WTC11 (cell line): ENCODE data around the gene SPRED1. TPM values are rescaled to one million over a fixed set of nuclear protein-coding genes. Genes with fewer than 3 reads are reported as not detected.

Experiments
- ATAC-seq: fragments of 200-7000 bp; cut with Tn5 transposase; 2 replicates; pipeline ENCODE4 v1.10.0; 2021; ENCODE audit warnings: mild to moderate bottlenecking, moderate library complexity
- CTCF ChIA-PET: fragments of 300-600 bp; sonication (Branson Sonifier 250); formaldehyde crosslinking; loops from one replicate; lab custom pipeline; 2021; ENCODE audit warnings: antibody characterized with exemption; lab: Charles Lee
- POLR2A ChIA-PET: fragments of 350-600 bp; sonication (Branson Sonifier 250); formaldehyde crosslinking; loops from one replicate; lab custom pipeline; 2021; ENCODE audit warnings: antibody characterized with exemption; lab: Charles Lee
- DNase-seq: peaks from one replicate; pipeline ENCODE4 v3.0.0; 2021; ENCODE audit warnings: low spot score
- H3K27ac Mint-ChIP-seq: 2 replicates; pipeline ENCODE4 v1.8.0; 2021; ENCODE audit warnings: mixed read lengths
- H3K27me3 Mint-ChIP-seq: 2 replicates; pipeline ENCODE4 v1.8.0; 2021; ENCODE audit warnings: low read depth, mild to moderate bottlenecking, moderate library complexity, mixed read lengths
- H3K36me3 Mint-ChIP-seq: 2 replicates; pipeline ENCODE4 v1.8.0; 2021; ENCODE audit warnings: mixed read lengths
- H3K4me1 Mint-ChIP-seq: 2 replicates; pipeline ENCODE4 v1.8.0; 2022; ENCODE audit warnings: mixed read lengths
- H3K4me3 Mint-ChIP-seq: 2 replicates; pipeline ENCODE4 v1.8.0; 2021; ENCODE audit warnings: mild to moderate bottlenecking, moderate library complexity, mixed read lengths
- H3K9me3 Mint-ChIP-seq: 2 replicates; pipeline ENCODE4 v1.8.0; 2021; ENCODE audit warnings: mixed read lengths
- ARID4B ChIP-seq: sonication (generic); formaldehyde crosslinking; IDR thresholded peaks from 2 replicates; pipeline ENCODE4 v1.8.0; 2023; ENCODE audit warnings: missing genetic modification reagents, mild to moderate bottlenecking, borderline replicate concordance
- CREM ChIP-seq: sonication (generic); formaldehyde crosslinking; IDR thresholded peaks from 2 replicates; pipeline ENCODE4 v1.8.1; 2022; ENCODE audit warnings: mild to moderate bottlenecking, missing genetic modification reagents, moderate library complexity
- ETV6 ChIP-seq: sonication (generic); formaldehyde crosslinking; IDR thresholded peaks from 2 replicates; pipeline ENCODE4 v1.8.1; 2022; ENCODE audit warnings: mild to moderate bottlenecking, missing genetic modification reagents
- FOXP1 ChIP-seq: sonication (generic); formaldehyde crosslinking; IDR thresholded peaks from 2 replicates; pipeline ENCODE4 v1.8.0; 2022; ENCODE audit warnings: missing genetic modification reagents, mild to moderate bottlenecking, moderate library complexity, borderline replicate concordance
- IRF2 ChIP-seq: sonication (generic); formaldehyde crosslinking; IDR thresholded peaks from 2 replicates; pipeline ENCODE4 v1.8.0; 2022; ENCODE audit warnings: low read depth, missing genetic modification reagents, borderline replicate concordance
- JUN ChIP-seq: sonication (generic); formaldehyde crosslinking; IDR thresholded peaks from 2 replicates; pipeline ENCODE4 v1.8.0; 2023; ENCODE audit warnings: mild to moderate bottlenecking, missing genetic modification reagents
- NFE2L1 ChIP-seq: sonication (generic); formaldehyde crosslinking; IDR thresholded peaks from 2 replicates; pipeline ENCODE4 v1.8.1; 2023; ENCODE audit warnings: missing genetic modification reagents
- NR1H2 ChIP-seq: sonication (generic); formaldehyde crosslinking; IDR thresholded peaks from 2 replicates; pipeline ENCODE4 v1.9.0; 2021; ENCODE audit warnings: mild to moderate bottlenecking, moderate library complexity, missing genetic modification reagents
- OVOL2 ChIP-seq: fragments of 250-450 bp; sonication (Bioruptor Pico); IDR thresholded peaks from 2 replicates; pipeline ENCODE4 v1.9.0; 2021; ENCODE audit warnings: mild to moderate bottlenecking, borderline replicate concordance
- TCF7 ChIP-seq: sonication (generic); formaldehyde crosslinking; IDR thresholded peaks from 2 replicates; pipeline ENCODE4 v1.8.0; 2022; ENCODE audit warnings: mild to moderate bottlenecking, low read depth, missing genetic modification reagents, moderate library complexity
- TEAD4 ChIP-seq: sonication (generic); formaldehyde crosslinking; IDR thresholded peaks from 2 replicates; pipeline ENCODE4 v1.8.0; 2022; ENCODE audit warnings: mild to moderate bottlenecking, missing genetic modification reagents
- ZNF121 ChIP-seq: sonication (generic); formaldehyde crosslinking; IDR thresholded peaks from 2 replicates; pipeline ENCODE4 v1.8.0; 2023; ENCODE audit warnings: missing genetic modification reagents
- ZNF232 ChIP-seq: sonication (generic); formaldehyde crosslinking; IDR thresholded peaks from 2 replicates; pipeline ENCODE4 v1.8.0; 2022; ENCODE audit warnings: mild to moderate bottlenecking, missing genetic modification reagents
- ZNF263 ChIP-seq: sonication (generic); formaldehyde crosslinking; IDR thresholded peaks from 2 replicates; pipeline ENCODE4 v1.8.1; 2022; ENCODE audit warnings: low read depth, mild to moderate bottlenecking, moderate library complexity, missing genetic modification reagents
- ZNF281 ChIP-seq: sonication (generic); formaldehyde crosslinking; IDR thresholded peaks from 2 replicates; pipeline ENCODE4 v1.8.0; 2023; ENCODE audit warnings: mild to moderate bottlenecking, missing genetic modification reagents
- ZNF396 ChIP-seq: fragments of 250-450 bp; sonication (Bioruptor Pico); IDR thresholded peaks from 2 replicates; pipeline ENCODE4 v1.8.0; 2021; ENCODE audit warnings: mild to moderate bottlenecking, moderate library complexity, borderline replicate concordance
- total RNA-seq: library from RNA; stranded (reverse); gene quantifications from 3 replicates; pipeline ENCODE4 v1.2.3, GENCODE V29; 2021
- TF ChIP-seq, protein P1 (sequence below): sonication (generic); formaldehyde crosslinking; IDR thresholded peaks from 2 replicates; pipeline ENCODE4 v1.8.1; 2023; ENCODE audit warnings: mild to moderate bottlenecking, missing genetic modification reagents, moderate library complexity
- TF ChIP-seq, protein P2 (sequence below): sonication (generic); formaldehyde crosslinking; IDR thresholded peaks from 2 replicates; pipeline ENCODE4 v1.8.1; 2022; ENCODE audit warnings: mild to moderate bottlenecking, missing genetic modification reagents, moderate library complexity, borderline replicate concordance
- TF ChIP-seq, protein P3 (sequence below): fragments of 250-450 bp; sonication (Bioruptor Pico); IDR thresholded peaks from 2 replicates; pipeline ENCODE4 v1.8.0; 2021; ENCODE audit warnings: mild to moderate bottlenecking
- TF ChIP-seq, protein P4 (sequence below): sonication (generic); formaldehyde crosslinking; IDR thresholded peaks from 2 replicates; pipeline ENCODE4 v1.8.1; 2023; ENCODE audit warnings: mild to moderate bottlenecking, moderate library complexity, missing genetic modification reagents

SPRED1 gene
- total RNA-seq, 1 experiment from 2014 or later = 35.9 TPM

DNA sequence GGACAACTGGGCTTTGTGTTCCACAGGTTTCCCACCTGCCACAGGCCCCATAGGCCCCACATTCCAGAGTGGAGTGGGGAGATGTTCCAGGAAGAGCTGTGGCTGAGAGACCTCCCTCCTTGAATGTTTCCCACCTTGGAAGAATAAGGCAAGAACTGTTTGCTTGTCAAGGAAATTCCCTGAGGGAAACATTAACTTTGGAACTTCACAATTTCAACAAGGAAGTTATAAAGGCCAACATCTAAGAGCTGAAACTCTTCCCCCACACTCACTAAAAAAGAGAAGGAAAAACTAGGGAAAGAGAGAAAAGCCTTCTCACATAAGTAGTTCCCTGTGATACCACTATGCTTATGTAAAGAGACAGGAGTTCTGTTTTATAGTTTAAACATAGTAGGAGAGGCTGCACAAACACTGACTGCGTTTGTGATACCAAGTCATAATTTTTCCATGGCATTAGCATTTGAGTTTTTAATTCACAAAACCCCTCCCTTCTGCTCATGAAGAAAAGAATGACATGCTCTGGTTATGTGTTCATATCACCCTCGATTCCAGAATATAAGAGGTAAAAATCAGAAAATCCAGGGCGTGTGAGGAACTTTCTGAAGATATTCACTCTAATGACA is 39.8 kb upstream of the SPRED1 start:
- peaks cover 19% of the 10 kb centered on the region for H3K4me1 Mint-ChIP-seq
- no peak for ATAC-seq
- CTCF ChIA-PET = interaction anchor here (0.6 kb wide), 1 partner anchor 337 kb away, joined by 4 read pairs; no protein-coding TSS in a partner anchor
- H3K27ac Mint-ChIP-seq = no peak overlapping the region
- no peak for TF ChIP-seq CREM (CRISPR knock-in tag)
- TF ChIP-seq, all 79 proteins: peak for 0
- no peak overlapping the region for H3K4me3 Mint-ChIP-seq
- no peaks in the 10 kb centered on the region for H3K36me3 Mint-ChIP-seq
- H3K9me3 Mint-ChIP-seq = no peaks in the 10 kb centered on the region
- POLR2A ChIA-PET = no interaction called here
- H3K27me3 Mint-ChIP-seq = no peaks in the 10 kb centered on the region; the same call in 1 of the 2 replicates
- no peak for DNase-seq

GRCh38 chr15:38213356-38213755 is 39.3 kb upstream of the SPRED1 start:
- ATAC-seq = no peak
- peaks cover 24% of the 10 kb centered on the region for H3K4me1 Mint-ChIP-seq
- H3K27me3 Mint-ChIP-seq = no peaks in the 10 kb centered on the region; the same call in 1 of the 2 replicates
- CTCF ChIA-PET = no interaction called here
- no peaks in the 10 kb centered on the region for H3K36me3 Mint-ChIP-seq
- H3K9me3 Mint-ChIP-seq = no peaks in the 10 kb centered on the region
- no peak overlapping the region for H3K4me3 Mint-ChIP-seq
- H3K27ac Mint-ChIP-seq = no peak overlapping the region
- no peak for TF ChIP-seq NR1H2 (CRISPR knock-in tag)
- TF ChIP-seq FOXP1 = no peak
- TF ChIP-seq TCF7 = no peak
- TF ChIP-seq NFE2L1 = no peak
- TF ChIP-seq TEAD4 (CRISPR knock-in tag) = no peak
- POLR2A ChIA-PET = no interaction called here
- no peak for DNase-seq

GRCh38 chr15:38215707-38216106 is 36.9 kb upstream of the SPRED1 start:
- no peak overlapping the region for H3K27ac Mint-ChIP-seq
- H3K27me3 Mint-ChIP-seq = no peaks in the 10 kb centered on the region; the same call in none of the 2 replicates
- no peak for ATAC-seq
- CTCF ChIA-PET = interaction anchor here (1.0 kb wide), 1 partner anchor 139 kb away, joined by 3 read pairs; no protein-coding TSS in a partner anchor
- H3K4me1 Mint-ChIP-seq = peaks cover 29% of the 10 kb centered on the region
- POLR2A ChIA-PET = no interaction called here
- no peak for DNase-seq
- no peaks in the 10 kb centered on the region for H3K9me3 Mint-ChIP-seq
- no peak overlapping the region for H3K4me3 Mint-ChIP-seq
- no peaks in the 10 kb centered on the region for H3K36me3 Mint-ChIP-seq
- TF ChIP-seq, protein P1, sequence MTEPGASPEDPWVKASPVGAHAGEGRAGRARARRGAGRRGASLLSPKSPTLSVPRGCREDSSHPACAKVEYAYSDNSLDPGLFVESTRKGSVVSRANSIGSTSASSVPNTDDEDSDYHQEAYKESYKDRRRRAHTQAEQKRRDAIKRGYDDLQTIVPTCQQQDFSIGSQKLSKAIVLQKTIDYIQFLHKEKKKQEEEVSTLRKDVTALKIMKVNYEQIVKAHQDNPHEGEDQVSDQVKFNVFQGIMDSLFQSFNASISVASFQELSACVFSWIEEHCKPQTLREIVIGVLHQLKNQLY (CRISPR knock-in tag) = no peak
- TF ChIP-seq, protein P2, sequence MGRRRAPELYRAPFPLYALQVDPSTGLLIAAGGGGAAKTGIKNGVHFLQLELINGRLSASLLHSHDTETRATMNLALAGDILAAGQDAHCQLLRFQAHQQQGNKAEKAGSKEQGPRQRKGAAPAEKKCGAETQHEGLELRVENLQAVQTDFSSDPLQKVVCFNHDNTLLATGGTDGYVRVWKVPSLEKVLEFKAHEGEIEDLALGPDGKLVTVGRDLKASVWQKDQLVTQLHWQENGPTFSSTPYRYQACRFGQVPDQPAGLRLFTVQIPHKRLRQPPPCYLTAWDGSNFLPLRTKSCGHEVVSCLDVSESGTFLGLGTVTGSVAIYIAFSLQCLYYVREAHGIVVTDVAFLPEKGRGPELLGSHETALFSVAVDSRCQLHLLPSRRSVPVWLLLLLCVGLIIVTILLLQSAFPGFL (CRISPR knock-in tag) = no peak
- TF ChIP-seq NFE2L1 = no peak
- no peak for TF ChIP-seq ZNF263 (CRISPR knock-in tag)
- TF ChIP-seq, protein P3, sequence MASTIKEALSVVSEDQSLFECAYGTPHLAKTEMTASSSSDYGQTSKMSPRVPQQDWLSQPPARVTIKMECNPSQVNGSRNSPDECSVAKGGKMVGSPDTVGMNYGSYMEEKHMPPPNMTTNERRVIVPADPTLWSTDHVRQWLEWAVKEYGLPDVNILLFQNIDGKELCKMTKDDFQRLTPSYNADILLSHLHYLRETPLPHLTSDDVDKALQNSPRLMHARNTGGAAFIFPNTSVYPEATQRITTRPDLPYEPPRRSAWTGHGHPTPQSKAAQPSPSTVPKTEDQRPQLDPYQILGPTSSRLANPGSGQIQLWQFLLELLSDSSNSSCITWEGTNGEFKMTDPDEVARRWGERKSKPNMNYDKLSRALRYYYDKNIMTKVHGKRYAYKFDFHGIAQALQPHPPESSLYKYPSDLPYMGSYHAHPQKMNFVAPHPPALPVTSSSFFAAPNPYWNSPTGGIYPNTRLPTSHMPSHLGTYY = no peak
- no peak for TF ChIP-seq ZNF232 (CRISPR knock-in tag)
- TF ChIP-seq ZNF121 (CRISPR knock-in tag) = no peak
- TF ChIP-seq, protein P4, sequence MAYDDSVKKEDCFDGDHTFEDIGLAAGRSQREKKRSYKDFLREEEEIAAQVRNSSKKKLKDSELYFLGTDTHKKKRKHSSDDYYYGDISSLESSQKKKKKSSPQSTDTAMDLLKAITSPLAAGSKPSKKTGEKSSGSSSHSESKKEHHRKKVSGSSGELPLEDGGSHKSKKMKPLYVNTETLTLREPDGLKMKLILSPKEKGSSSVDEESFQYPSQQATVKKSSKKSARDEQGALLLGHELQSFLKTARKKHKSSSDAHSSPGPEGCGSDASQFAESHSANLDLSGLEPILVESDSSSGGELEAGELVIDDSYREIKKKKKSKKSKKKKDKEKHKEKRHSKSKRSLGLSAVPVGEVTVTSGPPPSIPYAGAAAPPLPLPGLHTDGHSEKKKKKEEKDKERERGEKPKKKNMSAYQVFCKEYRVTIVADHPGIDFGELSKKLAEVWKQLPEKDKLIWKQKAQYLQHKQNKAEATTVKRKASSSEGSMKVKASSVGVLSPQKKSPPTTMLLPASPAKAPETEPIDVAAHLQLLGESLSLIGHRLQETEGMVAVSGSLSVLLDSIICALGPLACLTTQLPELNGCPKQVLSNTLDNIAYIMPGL (CRISPR knock-in tag) = no peak
- TF ChIP-seq JUN (CRISPR knock-in tag) = no peak
- TF ChIP-seq ZNF281 (CRISPR knock-in tag) = no peak
- no peak for TF ChIP-seq ARID4B (CRISPR knock-in tag)
- no peak for TF ChIP-seq OVOL2 (CRISPR knock-in tag)
- TF ChIP-seq IRF2 (CRISPR knock-in tag) = no peak
- TF ChIP-seq ETV6 = no peak
- TF ChIP-seq ZNF396 = no peak
